NCI-H526 treated with DMSO at 0.1 percent for 48 hours (cell line): Measurements from ENCODE around the gene SLC26A2.
"Not testable (repeated sequence)": the region's sequence is repeated elsewhere in the genome, so short reads cannot be mapped to it uniquely, and the experiment has no call there.

Source experiments
- DNase-seq: peaks from one replicate; lab custom pipeline; 2025; lab: John Stamatoyannopoulos, UW

The SLC26A2 gene

GRCh38 chr5:149937610-149938009 is 22.9 kb upstream of the SLC26A2 start:
- DNase-seq = no peak

GRCh38 chr5:149938279-149938678 is 22.3 kb upstream of the SLC26A2 start:
- DNase-seq = no peak

GRCh38 chr5:149938791-149939358 is 21.7 kb upstream of the SLC26A2 start:
- DNase-seq = no peak

GRCh38 chr5:149939546-149939945 is 21.0 kb upstream of the SLC26A2 start:
- no peak for DNase-seq

GRCh38 chr5:149940077-149940574 is 20.4 kb upstream of the SLC26A2 start:
- no peak for DNase-seq

- DNase-seq = no peak
Measured at GRCh38 chr5:149940941-149941644, 19.5 kb upstream of the SLC26A2 start.

GRCh38 chr5:149941795-149942194 is 18.8 kb upstream of the SLC26A2 start:
- DNase-seq = no peak

GRCh38 chr5:149942199-149942598 is 18.4 kb upstream of the SLC26A2 start:
- no peak for DNase-seq

GRCh38 chr5:149942741-149943169 is 17.8 kb upstream of the SLC26A2 start:
- not testable (repeated sequence) for DNase-seq

- not testable (repeated sequence) for DNase-seq
Measured at GRCh38 chr5:149943177-149943949, 17.2 kb upstream of the SLC26A2 start.

- DNase-seq = no peak
Measured at GRCh38 chr5:149944666-149945065, 15.9 kb upstream of the SLC26A2 start, which contains the start of gene PDE6A. TSS of gene PDE6A (minus strand) at chr5:149944793. CDS start at chr5:149944673, 120 bp downstream.

- no peak for DNase-seq
Measured at GRCh38 chr5:149946118-149946517, 14.4 kb upstream of the SLC26A2 start.

- DNase-seq = no peak
Measured at GRCh38 chr5:149948993-149949392, 11.6 kb upstream of the SLC26A2 start.

- DNase-seq = no peak
Measured at GRCh38 chr5:149951138-149951749, 9.3 kb upstream of the SLC26A2 start.

- no peak for DNase-seq
Measured at GRCh38 chr5:149953436-149954121, 7.0 kb upstream of the SLC26A2 start.

GRCh38 chr5:149954798-149955197 is 5.8 kb upstream of the SLC26A2 start:
- no peak for DNase-seq

GRCh38 chr5:149956685-149957084 is 3.9 kb upstream of the SLC26A2 start:
- no peak for DNase-seq

GRCh38 chr5:149957855-149958254 is 2.7 kb upstream of the SLC26A2 start:
- DNase-seq = no peak

GRCh38 chr5:149959406-149960236 is 937 bp upstream of the SLC26A2 start:
- DNase-seq = no peak

GRCh38 chr5:149961186-149961685 is 678 bp downstream of the SLC26A2 start:
- no peak for DNase-seq
